Measurements from ENCODE around the gene RAB7B.

GRCh38 chr1:206029484-206029883 is 26.3 kb upstream of the RAB7B start:
- TF ChIP-seq POLR2A (IDR thresholded peaks at IDR 0.05; ENCODE audit: low read depth, low read length) (no peak), MAFK (IDR thresholded peaks at IDR 0.05; ENCODE audit: low read depth, low read length) (no peak)

Data from IMR-90 (cell line).